ENCODE data around the gene MMP26. TPM values are rescaled to one million over a fixed set of nuclear protein-coding genes. Genes with fewer than 3 reads are reported as not detected.

Gene MMP26
- total and polyA plus RNA-seq, 10 of the 15 experiments (the other 5 are each of a cell fraction or from before 2014, with no cell fraction given) = not detected

DNA sequence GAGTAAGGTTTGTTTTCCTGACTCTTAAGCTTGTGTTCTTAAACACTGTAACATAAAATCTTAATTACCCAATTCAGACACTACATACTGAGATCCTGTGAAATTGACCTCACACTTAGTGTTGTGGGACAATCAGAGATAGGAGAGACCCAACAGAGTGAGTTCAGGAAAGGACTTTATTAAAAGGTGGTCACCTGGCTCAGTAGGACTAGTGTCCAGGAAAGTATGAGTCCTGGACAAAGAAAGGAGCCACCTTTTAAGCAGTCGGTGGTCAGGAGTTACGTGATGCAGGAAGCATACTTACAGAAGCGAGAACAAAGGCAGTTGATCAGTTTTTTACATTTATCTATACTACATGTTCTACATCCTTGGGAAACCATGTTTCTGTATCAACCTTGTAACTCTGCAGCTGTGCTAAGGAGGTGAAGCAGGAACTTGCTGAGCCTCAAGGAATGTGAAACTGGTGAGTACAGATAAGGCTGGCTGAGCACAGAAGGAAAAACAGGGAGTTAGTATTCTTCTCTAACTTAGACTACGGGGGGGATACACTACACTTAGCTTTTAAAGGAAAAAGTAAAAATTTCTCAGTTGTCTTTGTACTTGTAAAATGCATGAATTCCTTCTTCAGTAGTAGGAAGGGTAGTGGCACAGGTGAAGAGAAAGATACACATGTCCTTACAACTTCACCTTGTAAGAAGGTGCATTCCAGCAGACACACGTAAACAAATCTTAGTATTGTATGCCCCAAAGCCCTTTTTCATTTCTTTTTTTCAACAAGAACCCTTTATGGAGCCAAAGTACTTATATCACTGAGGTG lies 45.7 kb upstream of the MMP26 start:
- no TSS peak for BruUV-seq (replicated peaks)
- Histone ChIP-seq H4K20me1 (ENCODE audit: control insufficient read depth, insufficient read depth) (no peaks in the 10 kb centered on the region), H3K4me2 (ENCODE audit: control insufficient read depth, insufficient read depth) (no peak overlapping the region), H3K27me3 (replicated peaks in 1 of 2; ENCODE audit: control insufficient read depth in 2 of 2, insufficient read depth in 2 of 2, low read length in 1 of 2) (no peaks in the 10 kb centered on the region; a peak in 1 of 4 replicates), H3K4me1 (ENCODE audit: control insufficient read depth, insufficient read depth, low read length) (no peaks in the 10 kb centered on the region), H3K9ac (ENCODE audit: control insufficient read depth, insufficient read depth, low read length) (no peak overlapping the region), H3K79me2 (ENCODE audit: control insufficient read depth, insufficient read depth, low read length) (no peaks in the 10 kb centered on the region), H3K4me3 (no peak overlapping the region), H3K36me3 (ENCODE audit: control insufficient read depth in 2 of 2, insufficient read depth in 2 of 2, low read length in 1 of 2) (no peaks in the 10 kb centered on the region), H2AFZ (ENCODE audit: control insufficient read depth, low read depth, low read length) (no peak overlapping the region), H3K27ac (ENCODE audit: control insufficient read depth, insufficient read depth) (no peak overlapping the region), H3K9me3 (replicated peaks; ENCODE audit: control insufficient read depth, insufficient read depth, low read length) (no peaks in the 10 kb centered on the region)
- TF ChIP-seq ZNF687 (IDR thresholded peaks at IDR 0.05) (no peak), CBX3 (IDR thresholded peaks at IDR 0.05; ENCODE audit: borderline replicate concordance, low read depth) (no peak), ZNF217 (IDR thresholded peaks at IDR 0.05) (no peak), DPF2 (IDR thresholded peaks at IDR 0.05) (no peak), SIX5 (IDR thresholded peaks at IDR 0.05; ENCODE audit: low read depth, low read length, severe bottlenecking) (no peak), BRCA1 (IDR thresholded peaks at IDR 0.05; ENCODE audit: low read depth, low read length) (no peak), NR2C1 (IDR thresholded peaks at IDR 0.05) (no peak), CHD2 (IDR thresholded peaks at IDR 0.05; ENCODE audit: borderline replicate concordance, low read depth, low read length) (no peak), HDAC2 (IDR thresholded peaks at IDR 0.05) (no peak), BCL11A (IDR thresholded peaks at IDR 0.05; ENCODE audit: low read depth, low read length) (no peak), RFX5 (IDR thresholded peaks at IDR 0.05; ENCODE audit: low read depth, low read length) (no peak), TCF7 (IDR thresholded peaks at IDR 0.05; ENCODE audit: borderline replicate concordance) (no peak), SMAD1 (IDR thresholded peaks at IDR 0.05; ENCODE audit: low read depth, partially characterized antibody) (no peak), SIN3A (IDR thresholded peaks at IDR 0.05; ENCODE audit: low read depth, low read length) (no peak), NBN (IDR thresholded peaks at IDR 0.05) (no peak)
- TF ChIP-seq, protein P1, sequence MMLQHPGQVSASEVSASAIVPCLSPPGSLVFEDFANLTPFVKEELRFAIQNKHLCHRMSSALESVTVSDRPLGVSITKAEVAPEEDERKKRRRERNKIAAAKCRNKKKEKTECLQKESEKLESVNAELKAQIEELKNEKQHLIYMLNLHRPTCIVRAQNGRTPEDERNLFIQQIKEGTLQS (IDR thresholded peaks at IDR 0.05; ENCODE audit: borderline replicate concordance, extremely low read depth, low read depth, low read length) = no peak
- RAD21 ChIA-PET (ENCODE audit: unreplicated experiment) = no interaction called here
- CTCF ChIA-PET = no interaction called here
- intact Hi-C loops (cut with micrococcal nuclease; ENCODE audit: unreplicated experiment) = no loop called here
- in situ Hi-C loops (cut with MboI) = no loop called here
- DNase-seq (ENCODE audit: low read depth, low spot score) (no peak), ATAC-seq (no peak), FAIRE-seq (no peak)
- SMC1A ChIA-PET (ENCODE audit: uncharacterized antibody, unreplicated experiment) = interaction anchor here (1.2 kb wide), 1 partner anchor 22 kb away, joined by 3 read pairs; the partner anchor contains the start of gene OR51D1
- POLR2A ChIA-PET = no interaction called here
- WGBS (ENCODE audit: insufficient coverage, insufficient replicate concordance, low lambda C conversion rate, missing lambda C conversion rate) = 5% methylated on average over 5 of the region's 5 CpGs
